Measurements from ENCODE around the gene MFAP1. TPM values are rescaled to one million over a fixed set of nuclear protein-coding genes. Genes with fewer than 3 reads are reported as not detected.

MFAP1 gene
- polyA plus RNA-seq, 1 donor from 2014 or later = 37.7 TPM

DNA sequence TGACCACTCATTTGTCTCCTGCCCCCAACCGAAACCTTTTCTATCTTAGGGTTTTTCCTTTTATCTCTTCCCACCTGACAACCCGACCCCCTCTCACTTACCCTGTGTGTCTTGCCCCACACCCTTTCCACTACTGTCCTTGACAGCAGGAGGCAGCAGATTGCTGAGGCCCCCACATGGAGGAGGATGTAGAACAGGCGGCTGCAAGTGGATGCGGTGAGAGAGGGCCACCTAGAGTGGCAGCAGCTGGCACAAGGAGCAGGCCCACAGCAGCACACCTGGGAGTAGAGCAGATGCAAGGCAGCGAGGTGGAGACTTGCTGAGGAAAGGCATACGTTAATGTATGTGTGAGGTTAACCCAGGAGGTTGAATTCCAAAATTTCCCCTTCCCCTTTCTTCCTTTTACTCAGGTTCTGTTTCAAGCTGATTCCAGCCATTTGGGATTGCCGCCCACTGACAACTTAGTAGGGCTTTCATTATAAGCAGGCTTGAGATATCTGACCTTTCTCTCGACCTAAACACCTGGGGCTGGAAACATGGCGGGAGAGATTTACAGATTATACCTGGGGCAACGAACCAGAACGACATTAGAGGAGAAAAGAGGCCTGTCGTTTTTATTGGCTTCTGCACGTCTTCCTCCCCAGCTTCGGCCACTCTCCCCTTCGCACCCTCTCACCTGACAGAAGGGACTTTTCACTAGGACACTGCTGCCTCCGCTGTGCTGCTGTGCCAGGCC is 25.1 kb downstream of the MFAP1 start:
- no peak overlapping the region for H3K4me2 ChIP-seq (ENCODE audit: low read length)
- TF ChIP-seq EP300 (conservative IDR thresholded peaks at IDR 0.05; ENCODE audit: poor library complexity, severe bottlenecking) = no peak
- TF ChIP-seq POLR2AphosphoS5 (IDR thresholded peaks at IDR 0.05) = no peak
- no peak for TF ChIP-seq SMC3 (conservative IDR thresholded peaks at IDR 0.05; ENCODE audit: poor library complexity)
- TF ChIP-seq, protein P1, sequence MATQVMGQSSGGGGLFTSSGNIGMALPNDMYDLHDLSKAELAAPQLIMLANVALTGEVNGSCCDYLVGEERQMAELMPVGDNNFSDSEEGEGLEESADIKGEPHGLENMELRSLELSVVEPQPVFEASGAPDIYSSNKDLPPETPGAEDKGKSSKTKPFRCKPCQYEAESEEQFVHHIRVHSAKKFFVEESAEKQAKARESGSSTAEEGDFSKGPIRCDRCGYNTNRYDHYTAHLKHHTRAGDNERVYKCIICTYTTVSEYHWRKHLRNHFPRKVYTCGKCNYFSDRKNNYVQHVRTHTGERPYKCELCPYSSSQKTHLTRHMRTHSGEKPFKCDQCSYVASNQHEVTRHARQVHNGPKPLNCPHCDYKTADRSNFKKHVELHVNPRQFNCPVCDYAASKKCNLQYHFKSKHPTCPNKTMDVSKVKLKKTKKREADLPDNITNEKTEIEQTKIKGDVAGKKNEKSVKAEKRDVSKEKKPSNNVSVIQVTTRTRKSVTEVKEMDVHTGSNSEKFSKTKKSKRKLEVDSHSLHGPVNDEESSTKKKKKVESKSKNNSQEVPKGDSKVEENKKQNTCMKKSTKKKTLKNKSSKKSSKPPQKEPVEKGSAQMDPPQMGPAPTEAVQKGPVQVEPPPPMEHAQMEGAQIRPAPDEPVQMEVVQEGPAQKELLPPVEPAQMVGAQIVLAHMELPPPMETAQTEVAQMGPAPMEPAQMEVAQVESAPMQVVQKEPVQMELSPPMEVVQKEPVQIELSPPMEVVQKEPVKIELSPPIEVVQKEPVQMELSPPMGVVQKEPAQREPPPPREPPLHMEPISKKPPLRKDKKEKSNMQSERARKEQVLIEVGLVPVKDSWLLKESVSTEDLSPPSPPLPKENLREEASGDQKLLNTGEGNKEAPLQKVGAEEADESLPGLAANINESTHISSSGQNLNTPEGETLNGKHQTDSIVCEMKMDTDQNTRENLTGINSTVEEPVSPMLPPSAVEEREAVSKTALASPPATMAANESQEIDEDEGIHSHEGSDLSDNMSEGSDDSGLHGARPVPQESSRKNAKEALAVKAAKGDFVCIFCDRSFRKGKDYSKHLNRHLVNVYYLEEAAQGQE (IDR thresholded peaks at IDR 0.05; ENCODE audit: borderline replicate concordance) = no peak
- TF ChIP-seq TAF1 (IDR thresholded peaks at IDR 0.05; ENCODE audit: low read depth) = no peak
- TF ChIP-seq EZH2 (IDR thresholded peaks at IDR 0.05; ENCODE audit: borderline replicate concordance, insufficient read depth, low read length, poor library complexity, severe bottlenecking) = no peak
- no peak for TF ChIP-seq MXI1 (conservative IDR thresholded peaks at IDR 0.05; ENCODE audit: poor library complexity, severe bottlenecking)
- TF ChIP-seq, protein P2, sequence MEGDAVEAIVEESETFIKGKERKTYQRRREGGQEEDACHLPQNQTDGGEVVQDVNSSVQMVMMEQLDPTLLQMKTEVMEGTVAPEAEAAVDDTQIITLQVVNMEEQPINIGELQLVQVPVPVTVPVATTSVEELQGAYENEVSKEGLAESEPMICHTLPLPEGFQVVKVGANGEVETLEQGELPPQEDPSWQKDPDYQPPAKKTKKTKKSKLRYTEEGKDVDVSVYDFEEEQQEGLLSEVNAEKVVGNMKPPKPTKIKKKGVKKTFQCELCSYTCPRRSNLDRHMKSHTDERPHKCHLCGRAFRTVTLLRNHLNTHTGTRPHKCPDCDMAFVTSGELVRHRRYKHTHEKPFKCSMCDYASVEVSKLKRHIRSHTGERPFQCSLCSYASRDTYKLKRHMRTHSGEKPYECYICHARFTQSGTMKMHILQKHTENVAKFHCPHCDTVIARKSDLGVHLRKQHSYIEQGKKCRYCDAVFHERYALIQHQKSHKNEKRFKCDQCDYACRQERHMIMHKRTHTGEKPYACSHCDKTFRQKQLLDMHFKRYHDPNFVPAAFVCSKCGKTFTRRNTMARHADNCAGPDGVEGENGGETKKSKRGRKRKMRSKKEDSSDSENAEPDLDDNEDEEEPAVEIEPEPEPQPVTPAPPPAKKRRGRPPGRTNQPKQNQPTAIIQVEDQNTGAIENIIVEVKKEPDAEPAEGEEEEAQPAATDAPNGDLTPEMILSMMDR (IDR thresholded peaks at IDR 0.05; ENCODE audit: poor library complexity, severe bottlenecking) = no peak
- TF ChIP-seq RAD21 (conservative IDR thresholded peaks at IDR 0.05) = no peak
- H3K9me3 ChIP-seq (ENCODE audit: low read length) = no peaks in the 10 kb centered on the region
- peak overlapping the region; percentile 82 for H3K27ac ChIP-seq (ENCODE audit: low read length)
- peaks cover 7% of the 10 kb centered on the region for H3K36me3 ChIP-seq (ENCODE audit: insufficient read depth, low read length)
- no peak overlapping the region for H3K9ac ChIP-seq (ENCODE audit: low read length)
- H3K79me2 ChIP-seq (replicated peaks; ENCODE audit: insufficient read depth, low read length) = peaks cover 8% of the 10 kb centered on the region
- no peaks in the 10 kb centered on the region for H4K20me1 ChIP-seq (ENCODE audit: insufficient read depth)
- H3F3A ChIP-seq (ENCODE audit: insufficient read depth, low read length, poor library complexity, severe bottlenecking) = no peaks in the 10 kb centered on the region
- no peaks in the 10 kb centered on the region for H3K27me3 ChIP-seq (ENCODE audit: insufficient read depth, low read depth, low read length)
- H3K4me3 ChIP-seq (ENCODE audit: low read length) = no peak overlapping the region
- no peak overlapping the region for H2AFZ ChIP-seq (ENCODE audit: low read depth, low read length)
- no peaks in the 10 kb centered on the region for H3K9me2 ChIP-seq (ENCODE audit: insufficient read depth, low read length)

DNA sequence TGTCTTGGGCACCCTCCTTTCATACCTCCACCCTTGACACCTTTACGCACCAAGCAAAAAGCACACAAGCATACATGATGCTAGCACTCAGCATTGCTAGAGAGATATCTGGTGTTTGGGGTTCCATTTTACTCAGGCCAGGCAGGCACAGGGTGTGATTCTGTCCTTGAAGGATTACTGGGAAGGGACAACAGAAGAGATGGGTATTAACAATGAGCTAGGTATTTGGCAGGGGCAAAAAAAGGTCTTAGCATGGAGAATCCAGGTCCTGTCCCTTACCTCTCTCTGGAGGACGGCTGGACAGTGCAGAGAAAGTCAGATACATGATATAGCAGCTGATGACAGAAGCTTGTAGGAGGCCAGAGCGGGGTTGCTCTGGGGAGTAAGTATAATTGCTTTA is 27.9 kb downstream of the MFAP1 start:
- Histone ChIP-seq H3F3A (ENCODE audit: insufficient read depth, low read length, poor library complexity, severe bottlenecking) (no peaks in the 10 kb centered on the region), H3K9me3 (ENCODE audit: low read length) (no peaks in the 10 kb centered on the region), H4K20me1 (ENCODE audit: insufficient read depth) (no peaks in the 10 kb centered on the region)

More for the DNA sequence above, 27.9 kb downstream of the MFAP1 start:
- Histone ChIP-seq H3K9ac (ENCODE audit: low read length) (no peak overlapping the region), H3K4me3 (ENCODE audit: low read length) (no peak overlapping the region), H2AFZ (ENCODE audit: low read depth, low read length) (no peak overlapping the region), H3K4me2 (ENCODE audit: low read length) (no peak overlapping the region), H3K9me2 (ENCODE audit: insufficient read depth, low read length) (no peaks in the 10 kb centered on the region), H3K79me2 (replicated peaks; ENCODE audit: insufficient read depth, low read length) (peaks cover 16% of the 10 kb centered on the region), H3K36me3 (ENCODE audit: insufficient read depth, low read length) (peaks cover 10% of the 10 kb centered on the region), H3K27me3 (ENCODE audit: insufficient read depth, low read depth, low read length) (no peaks in the 10 kb centered on the region), H3K27ac (ENCODE audit: low read length) (no peak overlapping the region)
- TF ChIP-seq, protein P2 (IDR thresholded peaks at IDR 0.05; ENCODE audit: poor library complexity, severe bottlenecking) = no peak
- TF ChIP-seq RAD21 (conservative IDR thresholded peaks at IDR 0.05) = no peak
- no peak for TF ChIP-seq EP300 (conservative IDR thresholded peaks at IDR 0.05; ENCODE audit: poor library complexity, severe bottlenecking)
- no peak for TF ChIP-seq MXI1 (conservative IDR thresholded peaks at IDR 0.05; ENCODE audit: poor library complexity, severe bottlenecking)
- no peak for TF ChIP-seq POLR2AphosphoS5 (IDR thresholded peaks at IDR 0.05)
- TF ChIP-seq SMC3 (conservative IDR thresholded peaks at IDR 0.05; ENCODE audit: poor library complexity) = no peak
- TF ChIP-seq, protein P1 (IDR thresholded peaks at IDR 0.05; ENCODE audit: borderline replicate concordance) = no peak
- TF ChIP-seq EZH2 (IDR thresholded peaks at IDR 0.05; ENCODE audit: borderline replicate concordance, insufficient read depth, low read length, poor library complexity, severe bottlenecking) = no peak
- TF ChIP-seq TAF1 (IDR thresholded peaks at IDR 0.05; ENCODE audit: low read depth) = no peak

Data from neural cell (in vitro differentiated cells).